Neural cell (in vitro differentiated cells): ENCODE data around the gene KMT5B. TPM values are rescaled to one million over a fixed set of nuclear protein-coding genes. Genes with fewer than 3 reads are reported as not detected.

Experiments
- H2AFZ ChIP-seq: fragments of 200-600, 300-800 bp; sonication (generic), shearing (Covaris generic); 2 replicates; pipeline ENCODE4 v1.6.0; 2014; ENCODE audit warnings: low read depth, mild to moderate bottlenecking, antibody characterized with exemption, low read length, moderate library complexity
- H3F3A ChIP-seq: fragments of 200-600 bp; shearing (Covaris generic); 2 replicates; pipeline ENCODE4 v1.6.1; 2016; ENCODE audit warnings: mild to moderate bottlenecking, moderate library complexity, mixed read lengths, antibody characterized with exemption, low read length; ENCODE audit not compliant: insufficient read depth, poor library complexity, severe bottlenecking
- H3K27ac ChIP-seq: fragments of 200-600, 300-800 bp; sonication (generic), shearing (Covaris generic); 2 replicates; pipeline ENCODE4 v1.5.1; 2014; ENCODE audit warnings: mild to moderate bottlenecking, low read length, moderate library complexity
- H3K27me3 ChIP-seq: fragments of 300-800, 200-600 bp; sonication (generic), shearing (Covaris generic); 2 replicates; pipeline ENCODE4 v1.6.0; 2014; ENCODE audit warnings: mild to moderate bottlenecking, low read depth, low read length, moderate library complexity; ENCODE audit not compliant: insufficient read depth
- H3K36me3 ChIP-seq: fragments of 300-800, 200-600 bp; sonication (generic), shearing (Covaris generic); 2 replicates; pipeline ENCODE4 v1.5.1; 2014; ENCODE audit warnings: mild to moderate bottlenecking, antibody characterized with exemption, low read length, moderate library complexity; ENCODE audit not compliant: insufficient read depth
- H3K4me2 ChIP-seq: fragments of 300-800, 200-600 bp; sonication (generic), shearing (Covaris generic); 2 replicates; pipeline ENCODE4 v1.6.0; 2014; ENCODE audit warnings: mild to moderate bottlenecking, low read length
- H3K4me3 ChIP-seq: fragments of 300-800, 200-600 bp; sonication (generic), shearing (Covaris generic); 2 replicates; pipeline ENCODE4 v1.5.1; 2014; ENCODE audit warnings: mild to moderate bottlenecking, low read length, moderate library complexity
- H3K79me2 ChIP-seq: fragments of 200-600 bp; shearing (Covaris generic); replicated peaks from 2 replicates; pipeline ENCODE4 v1.6.0; 2014; ENCODE audit warnings: mild to moderate bottlenecking, low read length, moderate library complexity; ENCODE audit not compliant: insufficient read depth
- H3K9ac ChIP-seq: fragments of 300-800, 200-600 bp; sonication (generic), shearing (Covaris generic); 2 replicates; pipeline ENCODE4 v1.6.1; 2016; ENCODE audit warnings: mild to moderate bottlenecking, low read length, mixed read lengths
- H3K9me2 ChIP-seq: fragments of 200-600 bp; shearing (Covaris generic); 2 replicates; pipeline ENCODE4 v1.6.1; 2016; ENCODE audit warnings: mild to moderate bottlenecking, low read length, mixed read lengths; ENCODE audit not compliant: insufficient read depth
- H3K9me3 ChIP-seq: fragments of 200-600, 300-800 bp; sonication (generic), shearing (Covaris generic); 2 replicates; pipeline ENCODE4 v1.6.1; 2016; ENCODE audit warnings: mild to moderate bottlenecking, mixed run types, low read length, moderate library complexity, mixed read lengths
- H4K20me1 ChIP-seq: fragments of 200-600 bp; shearing (Covaris generic); 2 replicates; pipeline ENCODE4 v1.6.1; 2016; ENCODE audit warnings: mild to moderate bottlenecking, mixed run types; ENCODE audit not compliant: insufficient read depth
- CTCF ChIP-seq: fragments of 450-650 bp; IDR thresholded peaks from 2 replicates; pipeline ENCODE4 v1.5.1; 2014; ENCODE audit warnings: antibody characterized with exemption, mild to moderate bottlenecking, moderate library complexity; ENCODE audit not compliant: poor library complexity, severe bottlenecking
- EP300 ChIP-seq: fragments of 450-650 bp; conservative IDR thresholded peaks from 2 replicates; pipeline ENCODE4 v1.6.1; 2014; ENCODE audit warnings: antibody characterized with exemption, mild to moderate bottlenecking, moderate library complexity; ENCODE audit not compliant: poor library complexity, severe bottlenecking
- EZH2 ChIP-seq: fragments of 200-600, 300-800 bp; shearing (Covaris generic), sonication (generic); IDR thresholded peaks from 2 replicates; pipeline ENCODE4 v1.6.1; 2014; ENCODE audit warnings: antibody characterized with exemption, low read length, borderline replicate concordance, mild to moderate bottlenecking; ENCODE audit not compliant: insufficient read depth, poor library complexity, severe bottlenecking
- MXI1 ChIP-seq: fragments of 450-650 bp; conservative IDR thresholded peaks from 2 replicates; pipeline ENCODE4 v1.6.1; 2014; ENCODE audit warnings: antibody characterized with exemption, mild to moderate bottlenecking; ENCODE audit not compliant: poor library complexity, severe bottlenecking
- POLR2AphosphoS5 ChIP-seq: IDR thresholded peaks from 2 replicates; pipeline ENCODE4 v1.6.1; 2012
- RAD21 ChIP-seq: fragments of 450-650 bp; conservative IDR thresholded peaks from 2 replicates; pipeline ENCODE4 v1.6.1; 2014; ENCODE audit warnings: antibody characterized with exemption, mild to moderate bottlenecking, moderate library complexity
- SMC3 ChIP-seq: fragments of 450-650 bp; conservative IDR thresholded peaks from 2 replicates; pipeline ENCODE4 v1.6.1; 2014; ENCODE audit warnings: antibody characterized with exemption, mild to moderate bottlenecking, moderate library complexity; ENCODE audit not compliant: poor library complexity
- TAF1 ChIP-seq: IDR thresholded peaks from 2 replicates; pipeline ENCODE4 v1.6.1; 2012; ENCODE audit warnings: low read depth
- polyA plus RNA-seq: library from polyadenylated mRNA; depleted of rRNA; stranded (reverse); fragments of >200 nt; gene quantifications from 2 replicates; pipeline ENCODE4 v1.2.3, GENCODE V29; 2014
- TF ChIP-seq, protein P1 (sequence below): IDR thresholded peaks from 2 replicates; pipeline ENCODE4 v1.6.1; 2012; ENCODE audit warnings: borderline replicate concordance

Gene KMT5B
- polyA plus RNA-seq, 1 donor from 2014 or later = 107 TPM

- H3K9me2 ChIP-seq = no peaks in the 10 kb centered on the region
- no peak overlapping the region for H3K9ac ChIP-seq
- no peaks in the 10 kb centered on the region for H3K27me3 ChIP-seq
- TF ChIP-seq EZH2 (no peak), MXI1 (no peak), SMC3 (no peak), RAD21 (no peak), CTCF (no peak), TAF1 (no peak)
- TF ChIP-seq, protein P1, sequence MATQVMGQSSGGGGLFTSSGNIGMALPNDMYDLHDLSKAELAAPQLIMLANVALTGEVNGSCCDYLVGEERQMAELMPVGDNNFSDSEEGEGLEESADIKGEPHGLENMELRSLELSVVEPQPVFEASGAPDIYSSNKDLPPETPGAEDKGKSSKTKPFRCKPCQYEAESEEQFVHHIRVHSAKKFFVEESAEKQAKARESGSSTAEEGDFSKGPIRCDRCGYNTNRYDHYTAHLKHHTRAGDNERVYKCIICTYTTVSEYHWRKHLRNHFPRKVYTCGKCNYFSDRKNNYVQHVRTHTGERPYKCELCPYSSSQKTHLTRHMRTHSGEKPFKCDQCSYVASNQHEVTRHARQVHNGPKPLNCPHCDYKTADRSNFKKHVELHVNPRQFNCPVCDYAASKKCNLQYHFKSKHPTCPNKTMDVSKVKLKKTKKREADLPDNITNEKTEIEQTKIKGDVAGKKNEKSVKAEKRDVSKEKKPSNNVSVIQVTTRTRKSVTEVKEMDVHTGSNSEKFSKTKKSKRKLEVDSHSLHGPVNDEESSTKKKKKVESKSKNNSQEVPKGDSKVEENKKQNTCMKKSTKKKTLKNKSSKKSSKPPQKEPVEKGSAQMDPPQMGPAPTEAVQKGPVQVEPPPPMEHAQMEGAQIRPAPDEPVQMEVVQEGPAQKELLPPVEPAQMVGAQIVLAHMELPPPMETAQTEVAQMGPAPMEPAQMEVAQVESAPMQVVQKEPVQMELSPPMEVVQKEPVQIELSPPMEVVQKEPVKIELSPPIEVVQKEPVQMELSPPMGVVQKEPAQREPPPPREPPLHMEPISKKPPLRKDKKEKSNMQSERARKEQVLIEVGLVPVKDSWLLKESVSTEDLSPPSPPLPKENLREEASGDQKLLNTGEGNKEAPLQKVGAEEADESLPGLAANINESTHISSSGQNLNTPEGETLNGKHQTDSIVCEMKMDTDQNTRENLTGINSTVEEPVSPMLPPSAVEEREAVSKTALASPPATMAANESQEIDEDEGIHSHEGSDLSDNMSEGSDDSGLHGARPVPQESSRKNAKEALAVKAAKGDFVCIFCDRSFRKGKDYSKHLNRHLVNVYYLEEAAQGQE = no peak
- H3K4me3 ChIP-seq = no peak overlapping the region
- H3K9me3 ChIP-seq = no peaks in the 10 kb centered on the region
- no peak overlapping the region for H2AFZ ChIP-seq
- no peaks in the 10 kb centered on the region for H3K36me3 ChIP-seq
- H3F3A ChIP-seq = no peaks in the 10 kb centered on the region
- H3K4me2 ChIP-seq = no peak overlapping the region
- no peaks in the 10 kb centered on the region for H3K79me2 ChIP-seq
- no peaks in the 10 kb centered on the region for H4K20me1 ChIP-seq
- H3K27ac ChIP-seq = no peak overlapping the region
These were observed 64.9 kb downstream of the KMT5B start for GRCh38 chr11:68148071-68148805.

DNA sequence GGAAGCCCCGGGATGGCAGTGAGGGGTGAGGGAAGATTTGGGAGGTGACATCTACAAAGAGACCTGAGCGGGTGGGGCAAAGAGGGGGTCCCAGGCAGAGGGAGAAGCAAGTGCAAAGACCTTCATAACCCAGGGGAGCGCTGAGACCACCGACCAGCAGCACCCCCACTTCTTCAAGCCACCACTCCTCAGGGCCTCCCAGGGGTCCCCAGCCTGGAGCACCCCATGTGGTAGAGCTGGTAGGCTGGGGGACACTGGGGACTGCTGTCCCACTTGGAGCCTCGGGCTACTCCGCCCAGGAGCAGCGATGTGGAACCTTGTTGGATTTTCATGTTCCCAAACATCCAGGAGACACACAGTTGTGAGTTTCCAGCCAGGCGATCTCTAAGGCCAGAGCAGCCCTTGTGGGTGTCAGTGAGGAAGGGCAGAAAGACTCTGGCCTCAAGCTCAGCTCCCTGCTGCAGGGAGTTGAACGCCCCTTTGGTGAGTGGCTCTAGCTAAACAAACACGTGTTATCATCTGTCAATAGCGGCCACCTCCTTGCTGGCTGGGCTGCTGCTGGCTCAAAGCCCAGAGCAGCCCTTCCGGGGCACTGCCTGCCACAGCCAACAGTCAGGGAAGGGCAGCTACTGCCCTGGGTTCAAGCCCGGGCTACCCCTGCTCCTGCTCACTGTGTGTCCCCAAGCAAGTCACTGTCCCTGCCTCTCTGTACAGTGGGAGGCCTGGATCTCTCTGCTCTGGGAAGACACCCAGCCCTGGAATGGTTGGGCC is 66.2 kb downstream of the KMT5B start:
- H3K27ac ChIP-seq = no peak overlapping the region
- no peaks in the 10 kb centered on the region for H3F3A ChIP-seq
- no peaks in the 10 kb centered on the region for H3K79me2 ChIP-seq
- H4K20me1 ChIP-seq = no peaks in the 10 kb centered on the region
- no peak overlapping the region for H3K4me2 ChIP-seq
- no peak overlapping the region for H3K4me3 ChIP-seq
- no peak for TF ChIP-seq MXI1
- TF ChIP-seq SMC3 = no peak
- TF ChIP-seq CTCF = no peak
- no peak for TF ChIP-seq EP300
- TF ChIP-seq RAD21 = no peak
- no peak for TF ChIP-seq POLR2AphosphoS5
- no peak for TF ChIP-seq TAF1
- no peak for TF ChIP-seq EZH2
- TF ChIP-seq, protein P1 = no peak
- no peak overlapping the region for H3K9ac ChIP-seq
- H3K36me3 ChIP-seq = no peaks in the 10 kb centered on the region
- no peaks in the 10 kb centered on the region for H3K9me3 ChIP-seq
- no peak overlapping the region for H2AFZ ChIP-seq
- H3K9me2 ChIP-seq = no peaks in the 10 kb centered on the region
- H3K27me3 ChIP-seq = no peaks in the 10 kb centered on the region
